GM21360 (cell line): Measurements from ENCODE around the gene CCDC102A.

ENCODE experiments used
- ATAC-seq: cut with Tn5 transposase; IDR thresholded peaks from one replicate; pipeline ENCODE4 v1.9.1; 2021; ENCODE audit warnings: mild to moderate bottlenecking, moderate library complexity; ENCODE audit not compliant: unreplicated experiment

Gene CCDC102A

DNA sequence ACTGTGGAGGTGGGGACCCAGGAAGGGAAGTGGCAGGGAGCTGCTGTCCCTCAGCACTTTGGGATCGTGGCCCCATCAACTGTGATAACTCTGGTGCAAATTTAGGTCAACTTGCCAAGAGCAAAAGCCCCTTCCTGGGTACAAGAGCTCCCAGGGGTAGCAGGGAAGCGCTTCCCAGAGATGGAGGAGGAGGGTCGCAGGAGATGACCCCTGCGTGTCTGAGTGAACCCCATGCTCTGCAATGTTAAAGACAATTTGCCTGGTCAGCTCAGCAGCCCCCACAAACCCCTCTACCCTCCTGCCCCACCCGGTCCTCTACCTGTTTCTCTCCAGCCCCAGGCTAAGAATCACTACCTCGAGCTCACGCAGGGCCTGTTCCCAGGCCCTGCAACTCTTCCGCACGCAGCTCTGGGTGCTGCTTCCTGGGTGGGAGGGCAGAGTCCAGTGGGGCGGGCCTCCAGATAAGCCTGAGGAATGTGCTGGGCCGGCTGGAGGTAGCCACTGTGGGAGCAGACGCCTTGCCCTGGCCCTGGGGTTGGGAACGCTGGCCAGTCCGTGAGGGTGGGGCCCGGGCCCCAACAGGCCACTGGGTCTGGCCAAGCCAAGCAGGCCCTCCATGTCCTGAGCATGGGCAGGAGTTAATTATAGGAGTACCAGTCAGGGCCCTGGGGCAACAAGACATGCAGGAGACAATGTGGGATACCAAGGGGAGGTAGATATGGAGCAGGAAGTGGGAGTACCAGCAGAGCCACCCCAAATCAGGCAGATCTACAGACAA lies 56.2 kb downstream of the CCDC102A start:
- no peak for ATAC-seq

DNA sequence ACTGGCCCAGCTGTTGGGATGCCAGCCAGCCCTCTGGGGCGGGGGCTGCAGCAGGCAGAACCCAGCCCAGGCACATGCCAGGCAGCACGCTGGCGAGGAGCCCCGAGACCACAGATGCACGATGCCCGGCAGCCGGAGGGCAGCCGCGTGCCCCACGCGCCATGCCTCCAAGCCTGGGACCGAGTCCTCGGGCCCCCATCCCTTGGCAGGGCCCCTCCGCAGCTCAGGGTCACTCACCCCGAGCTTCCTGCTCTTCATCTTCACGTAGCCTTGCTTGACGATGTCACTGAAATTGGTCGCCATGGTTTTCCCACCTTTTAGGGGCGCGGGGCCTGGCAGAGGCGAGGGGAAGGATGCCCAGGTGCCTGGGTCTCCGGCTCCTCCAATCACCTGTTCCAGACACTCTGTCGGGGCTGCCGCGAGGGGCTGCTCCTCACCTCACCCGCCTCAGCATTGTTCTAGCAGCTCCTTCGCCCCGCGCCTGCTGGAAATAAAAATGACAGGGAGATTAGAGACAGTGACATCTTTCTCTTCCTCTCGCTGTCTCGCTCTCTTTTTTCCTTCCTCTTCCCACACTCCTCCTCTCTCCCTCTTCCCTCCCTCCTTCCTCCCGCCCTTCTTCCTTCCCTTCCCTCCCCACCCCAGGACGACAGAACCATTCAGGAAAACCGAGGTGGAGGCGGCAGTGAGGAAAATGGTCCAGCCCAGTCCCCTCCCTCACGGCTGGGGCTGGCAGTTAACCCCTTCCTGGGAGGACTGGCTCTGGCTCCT lies 57.0 kb downstream of the CCDC102A start:
- ATAC-seq = no peak

DNA sequence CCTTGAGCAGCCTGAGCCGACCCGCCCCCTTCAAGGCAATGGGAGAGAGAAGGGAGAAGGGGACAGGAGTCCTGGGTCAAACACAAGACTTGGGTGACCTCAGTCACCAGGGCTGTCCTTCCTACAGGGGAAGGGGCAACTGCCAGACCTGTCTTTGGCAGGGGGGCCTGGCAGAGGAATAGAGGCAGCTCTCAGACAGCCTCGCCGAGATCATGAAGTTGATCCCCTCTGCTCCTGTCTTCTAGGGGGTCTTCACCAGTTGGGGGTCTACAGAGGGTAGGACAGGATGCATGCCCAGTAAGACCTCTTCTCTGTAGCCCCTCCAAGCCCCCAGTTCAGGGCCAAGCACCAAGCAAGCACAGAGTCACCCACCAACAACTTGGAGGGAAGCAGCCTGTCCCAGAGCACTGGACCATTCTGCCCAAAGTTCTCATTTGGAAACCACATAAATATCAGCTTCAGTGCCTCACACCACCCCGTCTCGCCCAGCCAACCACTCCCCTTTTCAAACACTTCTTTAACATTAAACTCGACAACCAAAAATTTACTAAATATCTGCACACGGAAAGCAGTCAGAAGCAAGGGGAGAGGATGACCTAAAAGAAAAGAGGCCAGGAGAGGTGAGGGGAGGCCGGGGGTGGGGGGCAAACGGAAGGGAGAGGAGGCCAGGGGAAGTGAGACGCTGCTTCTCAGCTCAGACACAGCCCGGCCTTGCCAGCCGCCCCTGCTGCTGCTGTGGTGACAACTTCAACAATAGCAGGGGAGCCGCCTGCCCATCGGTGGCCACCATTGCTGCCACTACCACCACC lies 57.8 kb downstream of the CCDC102A start:
- ATAC-seq = no peak

DNA sequence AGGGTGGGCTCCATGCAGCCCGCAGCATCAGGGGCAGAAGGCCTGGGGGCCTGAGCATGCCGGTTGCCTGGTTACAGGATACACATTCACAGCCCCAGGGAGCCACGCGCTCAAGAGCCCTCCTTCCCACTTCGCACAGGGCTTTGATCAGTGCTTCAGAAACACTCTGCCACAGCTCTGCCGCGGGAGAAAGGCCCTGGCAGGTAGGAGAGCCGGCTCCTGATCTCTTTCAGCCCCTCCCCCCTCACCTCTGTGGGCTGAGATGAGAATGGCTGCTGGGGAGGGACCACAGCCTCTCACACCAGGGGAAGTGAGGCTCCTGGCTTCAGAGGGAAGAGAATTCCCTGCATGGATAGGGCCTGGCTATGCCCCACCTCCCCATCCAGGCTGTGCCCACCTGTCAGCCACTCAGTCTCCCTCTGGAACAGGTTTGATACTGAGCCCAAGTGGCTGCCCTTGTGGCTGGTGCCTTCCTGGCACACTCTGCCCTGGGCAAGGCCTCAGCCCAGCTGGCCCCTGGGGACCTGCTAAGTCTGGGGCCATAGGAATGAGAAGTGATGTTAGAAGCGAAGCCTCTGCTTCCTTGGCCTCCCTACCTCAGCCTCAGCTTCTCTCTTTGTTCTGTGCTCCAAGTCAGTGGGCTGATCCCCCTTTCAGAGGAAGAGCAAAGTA lies 58.7 kb downstream of the CCDC102A start:
- no peak for ATAC-seq

DNA sequence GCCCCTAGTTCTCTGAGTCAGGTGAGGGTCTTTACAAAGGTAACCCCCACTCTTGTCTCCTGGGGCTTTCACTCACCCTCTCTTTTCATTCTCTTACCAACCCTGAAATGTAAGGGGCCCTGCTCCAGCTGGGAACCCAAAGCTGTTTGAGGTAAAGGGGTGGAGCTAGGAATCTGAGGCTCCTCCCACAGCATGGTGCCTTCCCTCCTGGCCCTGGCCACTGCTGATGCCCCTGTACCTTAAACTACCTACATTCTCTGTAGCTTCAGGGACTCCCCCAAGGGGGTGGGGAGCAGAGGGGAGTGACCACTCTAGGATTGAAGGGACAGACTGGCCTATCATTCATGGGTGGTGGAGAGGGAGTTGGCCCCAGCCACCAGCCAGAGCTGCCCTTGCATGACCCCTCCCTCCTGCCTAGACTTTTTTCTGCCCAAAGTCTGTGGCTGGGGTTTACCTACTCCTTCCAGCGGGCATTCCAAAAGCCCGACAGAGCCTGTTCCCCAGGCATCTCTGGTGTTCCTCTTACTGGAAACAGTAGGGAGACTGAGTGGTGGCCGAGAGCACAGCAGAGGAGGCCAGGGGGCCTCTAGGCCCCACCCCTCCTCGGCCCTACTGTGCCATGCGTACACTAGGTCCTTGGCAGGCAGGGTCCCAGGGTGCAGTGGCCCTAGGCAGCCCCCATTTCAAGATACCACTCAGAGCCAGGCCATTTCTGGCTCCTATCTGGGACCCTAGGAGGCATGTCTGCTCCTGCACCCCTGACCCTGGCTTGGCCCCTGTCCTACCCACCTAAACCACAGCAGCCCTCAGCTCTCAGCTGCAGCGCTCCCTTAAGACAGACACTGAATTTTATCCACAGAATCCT lies 59.6 kb downstream of the CCDC102A start:
- no peak for ATAC-seq

DNA sequence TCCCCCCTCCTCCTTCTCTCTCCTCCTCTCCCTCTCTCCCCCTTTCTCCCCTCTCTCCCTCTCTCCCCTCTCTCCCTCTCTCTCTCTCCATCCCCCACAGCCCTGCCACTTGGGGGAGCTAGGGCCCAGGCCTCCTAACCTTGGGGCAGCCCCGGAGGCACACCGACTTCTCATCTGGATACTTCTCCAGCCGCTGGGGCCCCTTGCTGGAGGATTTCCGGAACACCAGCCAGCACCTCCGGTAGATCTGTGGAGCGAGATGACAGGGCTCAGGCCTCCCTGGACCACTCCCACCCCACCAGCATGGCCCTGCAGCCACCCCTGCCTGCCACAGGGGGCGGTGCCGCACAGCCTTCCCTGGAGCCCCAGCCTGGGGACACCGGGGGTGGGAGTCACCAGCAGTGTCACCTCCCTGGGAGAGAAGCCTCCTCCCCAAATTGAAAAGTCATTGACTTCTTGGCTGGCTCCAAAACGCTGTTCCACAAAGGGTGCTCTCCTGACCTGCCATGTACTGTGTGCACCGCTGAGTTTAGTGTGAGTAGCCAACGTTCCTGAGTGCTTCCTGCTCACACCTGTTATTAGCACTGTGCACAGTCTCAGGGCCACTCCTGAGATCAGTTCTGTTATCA lies 60.5 kb downstream of the CCDC102A start:
- peak; percentile 86 for ATAC-seq

DNA sequence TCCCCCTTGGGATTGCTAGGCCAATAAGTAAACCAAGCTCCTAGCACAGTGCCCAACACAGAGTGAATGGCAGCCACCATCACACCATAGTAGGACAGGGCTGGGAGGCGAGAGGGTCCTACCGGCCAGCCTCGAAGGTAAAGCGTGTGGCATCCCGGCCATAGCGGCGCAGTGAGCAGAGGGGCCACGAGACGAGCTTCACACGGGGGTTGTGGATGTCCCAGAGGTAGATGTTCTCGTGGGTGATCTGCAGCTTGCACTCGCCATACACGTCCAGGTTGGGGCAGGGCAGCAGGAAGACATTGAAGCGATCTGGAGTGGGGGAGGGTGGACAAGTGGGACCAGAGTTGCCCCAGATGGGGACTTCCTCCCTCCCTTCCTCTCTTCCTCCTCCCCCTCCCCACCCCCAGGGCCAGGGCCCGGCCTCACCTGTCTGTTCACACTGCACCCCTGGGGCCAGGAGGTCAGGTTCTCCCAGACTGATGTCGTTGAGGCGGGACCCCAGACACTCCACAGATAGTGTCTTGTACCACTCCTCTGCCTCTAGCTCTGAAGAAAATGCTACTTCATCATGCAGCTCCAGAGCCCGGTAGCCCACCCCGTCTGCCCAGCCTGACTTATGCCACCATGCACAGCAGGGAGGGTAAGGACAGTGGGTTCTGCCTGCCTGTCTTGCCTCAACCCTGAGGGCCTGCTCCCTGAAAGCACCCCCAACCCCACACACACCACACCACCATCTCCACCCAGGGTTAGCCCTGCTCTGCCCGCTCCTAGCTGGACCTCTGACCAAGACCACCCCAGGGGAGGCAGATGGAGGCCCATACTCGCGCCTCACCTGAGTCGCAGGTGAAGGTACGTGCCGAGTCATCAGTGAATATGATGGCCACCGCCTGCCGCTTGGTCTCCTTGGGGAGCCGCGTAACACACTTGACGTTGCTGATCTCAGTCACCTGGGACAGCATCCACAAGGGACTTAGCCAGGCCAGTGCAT lies 61.4 kb downstream of the CCDC102A start:
- no peak for ATAC-seq

DNA sequence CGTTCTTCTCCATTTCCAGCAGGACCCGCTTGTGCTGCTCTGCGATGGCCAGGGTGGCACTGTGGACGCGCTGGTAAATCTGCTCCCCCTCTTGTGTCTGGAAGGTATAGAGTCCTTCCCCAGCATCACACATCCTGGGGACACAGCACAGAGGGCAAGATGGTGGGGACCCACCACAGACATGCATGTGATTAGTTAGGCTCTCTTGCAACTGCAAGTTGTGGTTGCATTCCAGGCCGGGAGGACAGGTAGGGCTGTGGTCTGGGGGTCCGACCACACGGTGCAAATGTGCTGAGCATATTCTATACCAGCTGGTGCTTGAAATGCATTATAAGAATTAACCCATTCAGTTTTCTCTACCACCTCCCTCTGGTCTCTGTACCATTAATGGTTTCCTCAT lies 62.5 kb downstream of the CCDC102A start:
- ATAC-seq = no peak

DNA sequence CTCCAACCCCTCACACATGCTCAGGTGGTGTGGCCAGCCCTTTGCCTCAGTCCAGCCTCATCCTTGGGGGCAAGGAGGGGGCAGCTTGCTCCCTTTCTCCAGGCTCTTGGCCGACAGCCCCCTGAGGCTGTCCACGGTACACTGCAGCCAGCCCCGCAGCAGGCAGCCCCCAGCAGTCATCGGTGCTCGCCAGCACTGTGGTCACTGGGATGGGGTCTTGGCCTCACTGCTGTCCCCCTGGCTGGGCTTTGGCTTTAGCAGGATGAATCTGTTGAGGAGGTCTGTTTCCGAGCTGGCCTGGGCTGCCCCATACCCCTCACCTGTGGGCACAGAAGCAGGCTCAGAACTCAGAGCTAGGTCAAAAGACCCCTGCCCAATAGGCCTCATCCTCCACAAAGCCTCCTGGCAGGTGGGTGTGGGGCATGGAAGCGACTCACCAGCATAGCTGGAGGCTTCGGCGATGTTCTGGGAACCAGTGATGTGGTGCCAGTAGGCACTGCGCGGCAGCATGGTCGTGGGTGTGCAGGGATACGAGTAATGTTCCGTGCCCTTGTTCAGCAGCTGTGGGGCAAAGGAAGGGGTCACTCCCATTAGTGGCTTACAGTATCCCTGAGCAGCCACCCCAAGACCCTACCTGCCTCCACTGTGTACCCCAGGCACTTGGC lies 63.1 kb downstream of the CCDC102A start:
- ATAC-seq = no peak

DNA sequence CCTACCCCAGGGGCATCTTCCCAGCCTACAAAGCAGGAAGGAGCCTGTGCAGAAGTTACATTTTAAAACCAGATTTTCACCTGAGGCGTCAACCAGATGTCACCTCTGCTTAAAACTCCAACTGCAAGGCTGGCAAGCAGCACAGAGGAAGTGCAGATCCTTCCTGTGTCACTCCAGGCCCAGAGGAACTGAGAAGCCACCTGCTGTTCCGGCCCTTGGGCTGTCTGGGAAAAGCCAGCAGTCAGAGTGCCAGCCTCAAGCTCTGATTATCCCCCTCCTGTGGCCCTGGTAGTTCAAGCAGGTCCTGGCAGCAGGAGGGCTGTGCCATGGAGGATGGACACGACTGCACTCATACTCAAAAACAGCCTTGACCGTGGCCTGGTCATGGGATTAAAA lies 63.7 kb downstream of the CCDC102A start:
- ATAC-seq = no peak

DNA sequence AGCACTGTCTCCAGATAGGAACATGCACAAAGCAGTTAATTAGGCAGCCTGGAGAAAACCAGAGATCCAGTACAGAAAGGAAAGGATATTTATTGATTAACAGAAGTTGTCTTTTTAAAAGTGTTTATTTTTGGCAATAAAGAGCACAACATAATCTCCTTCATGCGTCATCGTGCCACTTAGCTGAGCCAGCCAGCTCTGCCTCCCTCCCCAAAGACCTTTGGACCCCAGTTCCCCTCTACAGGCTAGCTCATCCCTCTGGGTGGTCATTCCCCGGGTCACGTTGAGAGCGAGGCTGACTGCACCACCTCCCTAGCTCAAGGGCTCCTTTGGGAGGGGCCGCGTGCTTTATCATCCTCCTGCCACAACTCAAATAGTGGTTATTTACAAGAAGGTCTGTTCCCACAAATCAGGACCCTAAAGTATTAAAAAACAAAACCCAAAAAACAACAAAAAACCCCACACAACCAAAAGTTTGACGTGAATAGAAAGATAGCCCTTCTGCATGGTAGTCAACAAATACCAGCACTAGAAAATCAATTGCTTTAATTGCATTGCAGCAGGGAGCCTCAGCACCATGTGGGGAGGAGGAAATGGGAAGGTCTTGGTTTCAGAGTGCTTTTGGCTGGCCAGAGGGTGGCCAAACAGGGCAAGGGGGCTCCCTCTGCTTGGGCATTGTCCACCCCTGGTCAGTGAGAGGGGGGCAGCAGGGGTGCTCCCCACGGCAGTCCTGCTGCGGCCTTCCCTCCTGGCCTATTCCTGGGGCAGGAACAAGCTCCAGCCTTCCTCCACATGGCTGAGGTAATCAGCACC lies 64.3 kb downstream of the CCDC102A start:
- ATAC-seq = no peak

DNA sequence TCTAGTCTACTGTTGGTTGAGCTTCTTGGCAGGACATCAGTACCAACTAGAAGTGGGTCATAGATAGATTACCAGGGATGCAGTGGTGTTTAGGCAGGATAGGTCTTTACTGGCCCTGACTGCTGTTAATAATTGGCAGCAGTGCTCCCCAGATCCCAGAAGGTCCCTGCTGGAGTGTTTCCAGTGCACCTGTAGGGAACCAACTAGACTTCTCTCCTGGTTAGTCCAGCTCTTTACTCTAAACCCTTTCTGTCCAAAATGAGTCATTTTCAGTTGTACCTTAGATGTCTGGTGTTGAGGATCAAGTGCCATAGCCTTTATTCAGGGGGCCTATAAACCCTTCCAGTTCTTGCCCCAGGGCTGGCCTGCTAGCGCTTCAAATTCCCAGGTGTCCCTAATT lies 65.2 kb downstream of the CCDC102A start:
- no peak for ATAC-seq

DNA sequence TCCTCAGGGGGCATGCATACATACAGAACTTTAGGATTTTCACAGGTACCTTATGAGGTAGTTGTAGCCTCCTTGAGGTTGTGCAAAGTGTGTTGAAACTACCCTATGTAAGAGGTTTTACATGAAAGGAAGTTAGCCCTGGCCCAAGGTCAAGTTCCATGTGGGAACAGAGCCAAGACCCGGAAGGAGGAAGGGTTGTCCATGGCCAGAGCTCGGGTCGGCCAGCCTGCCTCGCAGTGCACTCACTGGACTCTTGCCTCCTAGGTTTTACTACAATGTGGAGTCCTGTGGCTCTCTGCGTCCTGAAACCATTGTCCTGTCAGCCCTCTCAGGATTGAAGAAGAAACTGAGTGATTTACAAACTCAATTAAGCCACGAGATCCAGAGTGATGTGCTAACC lies 65.7 kb downstream of the CCDC102A start:
- ATAC-seq = no peak

DNA sequence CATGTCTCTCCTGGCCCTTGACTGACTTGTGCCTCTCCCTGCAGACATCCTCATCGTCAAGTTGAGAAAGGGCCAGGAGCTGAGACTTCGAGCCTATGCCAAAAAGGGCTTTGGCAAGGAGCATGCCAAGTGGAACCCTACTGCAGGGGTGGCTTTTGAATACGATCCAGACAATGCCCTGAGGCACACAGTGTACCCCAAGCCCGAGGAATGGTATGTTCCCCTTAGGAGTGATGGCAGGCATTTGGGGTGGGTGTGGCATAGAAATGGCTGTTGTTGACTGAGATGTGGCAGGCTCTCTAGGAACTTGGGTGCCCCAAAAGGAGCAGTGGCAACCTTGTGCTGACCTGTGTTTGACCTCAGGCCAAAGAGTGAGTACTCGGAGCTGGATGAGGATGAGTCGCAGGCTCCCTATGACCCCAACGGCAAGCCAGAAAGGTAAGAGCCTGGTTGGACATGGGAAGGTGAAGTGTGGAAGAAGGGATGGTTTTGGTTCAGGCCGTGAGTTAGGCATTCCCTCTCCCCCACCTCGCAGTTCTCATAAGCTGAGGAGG lies 66.4 kb downstream of the CCDC102A start:
- no peak for ATAC-seq

DNA sequence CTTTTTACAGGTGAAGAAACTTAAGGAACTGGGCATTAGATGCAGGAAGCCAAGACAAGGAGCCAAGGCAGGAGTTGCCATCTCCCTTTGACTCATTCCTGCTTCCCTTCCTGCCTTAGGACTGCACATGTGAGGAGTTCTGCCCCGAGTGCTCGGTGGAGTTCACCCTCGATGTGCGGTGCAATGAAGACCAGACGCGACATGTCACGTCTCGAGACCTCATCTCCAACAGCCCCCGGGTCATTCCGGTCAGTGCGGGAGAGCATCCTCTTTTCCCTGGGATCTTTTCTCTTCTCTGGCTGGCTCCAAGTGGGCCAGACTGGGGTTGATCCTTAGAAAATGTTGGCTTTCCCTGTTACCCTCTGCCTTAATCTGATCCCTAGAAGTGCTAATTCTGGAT lies 67.3 kb downstream of the CCDC102A start:
- ATAC-seq = no peak

DNA sequence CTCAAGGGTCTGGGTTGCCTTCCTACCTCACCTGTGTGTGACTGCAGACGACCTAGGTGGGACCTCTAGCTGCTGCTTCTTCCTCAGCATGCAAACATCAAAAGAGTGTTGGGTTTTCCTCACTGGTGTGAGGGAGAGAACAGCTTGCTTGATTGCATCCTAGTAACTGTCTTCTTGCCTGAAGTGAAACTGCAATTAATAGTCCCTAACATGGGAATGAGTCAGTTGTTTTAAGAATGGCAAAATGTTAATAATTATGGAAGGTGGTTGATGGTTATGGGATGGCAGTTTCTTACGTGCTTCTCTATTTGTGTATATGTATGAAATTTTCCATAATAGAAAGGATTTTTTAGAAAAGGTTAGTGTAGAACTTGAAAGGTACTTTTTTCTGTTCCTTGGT lies 68.0 kb downstream of the CCDC102A start:
- ATAC-seq = no peak

DNA sequence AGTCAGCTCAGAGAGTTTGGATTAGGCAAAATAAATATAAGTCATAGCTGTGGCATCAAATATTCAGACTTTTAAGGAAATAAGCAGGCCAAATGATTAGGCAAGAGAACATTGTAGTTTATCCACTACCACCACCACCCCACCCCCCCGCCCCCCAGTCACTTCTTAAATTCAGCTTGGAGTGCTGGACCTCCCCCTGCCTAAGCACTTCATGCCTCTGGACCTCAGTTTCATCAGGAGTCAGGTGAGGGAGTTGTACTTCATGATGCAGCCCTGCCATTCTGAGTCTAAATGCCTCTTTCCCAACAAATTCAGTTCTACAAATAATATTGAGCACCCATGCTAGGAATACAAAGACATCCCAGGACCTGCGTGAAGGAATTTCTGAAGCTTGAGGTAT lies 71.8 kb downstream of the CCDC102A start:
- ATAC-seq = no peak
